ENCODE results near the gene ISG20.

The ISG20 gene

GRCh38 chr15:88695691-88696251, 57.0 kb downstream of the ISG20 start:
- Histone ChIP-seq H3K4me3 (ENCODE audit: low read depth in 1 of 2, low read length in 1 of 2) (no peak overlapping the region), H3K27me3 (peaks cover 17% of the 10 kb centered on the region), H3K27ac (no peak overlapping the region), H3K4me1 (ENCODE audit: control insufficient read depth in 1 of 2, insufficient read depth in 1 of 2, low read depth in 1 of 2, low read length in 1 of 2) (no peaks in the 10 kb centered on the region), H3K9me3 (no peaks in the 10 kb centered on the region), H3K36me3 (no peaks in the 10 kb centered on the region)
- no peak for TF ChIP-seq CTCF (IDR thresholded peaks at IDR 0.05)

GRCh38 chr15:88696254-88696653, 57.4 kb downstream of the ISG20 start:
- peaks cover 17% of the 10 kb centered on the region for H3K27me3 ChIP-seq
- no peaks in the 10 kb centered on the region for H3K36me3 ChIP-seq
- no peak for TF ChIP-seq CTCF (IDR thresholded peaks at IDR 0.05)
- no peak overlapping the region for H3K4me3 ChIP-seq (ENCODE audit: low read depth in 1 of 2, low read length in 1 of 2)
- no peaks in the 10 kb centered on the region for H3K4me1 ChIP-seq (ENCODE audit: control insufficient read depth in 1 of 2, insufficient read depth in 1 of 2, low read depth in 1 of 2, low read length in 1 of 2)
- H3K9me3 ChIP-seq = no peaks in the 10 kb centered on the region
- no peak overlapping the region for H3K27ac ChIP-seq

- Histone ChIP-seq H3K4me1 (ENCODE audit: control insufficient read depth in 1 of 2, insufficient read depth in 1 of 2, low read depth in 1 of 2, low read length in 1 of 2) (no peaks in the 10 kb centered on the region), H3K4me3 (ENCODE audit: low read depth in 1 of 2, low read length in 1 of 2) (no peak overlapping the region), H3K27me3 (peaks cover 18% of the 10 kb centered on the region), H3K9me3 (no peaks in the 10 kb centered on the region), H3K27ac (no peak overlapping the region), H3K36me3 (no peaks in the 10 kb centered on the region)
- no peak for TF ChIP-seq CTCF (IDR thresholded peaks at IDR 0.05)
Measured at GRCh38 chr15:88697276-88697675, 58.5 kb downstream of the ISG20 start.

- no peaks in the 10 kb centered on the region for H3K9me3 ChIP-seq
- H3K4me1 ChIP-seq (ENCODE audit: control insufficient read depth in 1 of 2, insufficient read depth in 1 of 2, low read depth in 1 of 2, low read length in 1 of 2) = no peaks in the 10 kb centered on the region
- H3K27ac ChIP-seq = no peak overlapping the region
- H3K27me3 ChIP-seq = peaks cover 40% of the 10 kb centered on the region
- H3K36me3 ChIP-seq = no peaks in the 10 kb centered on the region
- no peak overlapping the region for H3K4me3 ChIP-seq (ENCODE audit: low read depth in 1 of 2, low read length in 1 of 2)
- no peak for TF ChIP-seq CTCF (IDR thresholded peaks at IDR 0.05)
Measured at GRCh38 chr15:88699861-88700260, 61.0 kb downstream of the ISG20 start.

GRCh38 chr15:88700716-88701115, 61.9 kb downstream of the ISG20 start:
- TF ChIP-seq CTCF (IDR thresholded peaks at IDR 0.05) = no peak
- no peaks in the 10 kb centered on the region for H3K4me1 ChIP-seq (ENCODE audit: control insufficient read depth in 1 of 2, insufficient read depth in 1 of 2, low read depth in 1 of 2, low read length in 1 of 2)

More at GRCh38 chr15:88700716-88701115, 61.9 kb downstream of the ISG20 start:
- Histone ChIP-seq H3K36me3 (no peaks in the 10 kb centered on the region), H3K27ac (no peak overlapping the region), H3K9me3 (no peaks in the 10 kb centered on the region), H3K4me3 (ENCODE audit: low read depth in 1 of 2, low read length in 1 of 2) (no peak overlapping the region), H3K27me3 (peaks cover 48% of the 10 kb centered on the region)
